ENCODE results near the gene ZBTB14.

ZBTB14 gene

GRCh38 chr18:5294113-5294456 lies 1.4 kb downstream of the ZBTB14 start:
- DNase-seq (ENCODE audit: low read depth), result no peak

DNA sequence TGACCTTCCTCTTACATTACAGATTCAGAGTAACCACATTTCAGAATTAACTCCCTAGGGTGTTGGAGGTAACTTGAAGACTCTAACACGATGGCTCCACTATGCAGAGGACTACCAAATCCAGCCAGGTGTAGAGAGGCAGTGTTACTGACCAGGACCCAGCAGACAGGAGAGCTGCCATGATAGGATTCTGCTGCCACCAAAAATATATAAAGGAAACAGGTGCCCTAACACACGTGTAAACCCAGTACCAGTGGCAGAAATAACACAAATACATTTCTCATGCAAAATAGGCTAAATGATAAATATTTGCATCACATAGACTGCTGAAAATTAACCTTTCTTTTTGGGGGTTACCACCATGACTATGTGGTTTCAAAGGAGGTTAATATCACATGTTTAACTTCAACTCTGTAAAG lies 7.0 kb downstream of the ZBTB14 start:
- DNase-seq (ENCODE audit: low read depth), result no peak

GRCh38 chr18:5287854-5288253 lies 7.7 kb downstream of the ZBTB14 start:
- no peak for DNase-seq (ENCODE audit: low read depth)

DNA sequence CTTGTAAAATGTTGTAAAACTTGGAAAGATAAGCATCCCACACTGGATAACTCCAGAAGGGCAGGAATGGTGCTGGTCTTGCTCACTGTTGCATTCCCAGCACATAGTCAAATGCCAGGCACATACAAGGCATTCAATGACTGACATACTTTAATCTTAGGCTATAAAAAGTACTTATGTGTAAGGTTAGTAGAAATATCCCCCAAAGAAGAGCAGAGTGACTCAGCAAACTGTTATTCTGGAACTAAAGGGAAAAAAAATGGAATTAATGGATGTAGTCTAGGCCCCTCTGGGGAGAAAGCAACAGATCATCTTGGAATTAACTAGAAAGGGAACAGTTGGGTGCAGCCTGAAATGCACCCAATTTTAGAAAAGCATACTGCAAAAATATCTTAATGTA lies 9.0 kb downstream of the ZBTB14 start:
- DNase-seq (ENCODE audit: low read depth), result no peak

DNA sequence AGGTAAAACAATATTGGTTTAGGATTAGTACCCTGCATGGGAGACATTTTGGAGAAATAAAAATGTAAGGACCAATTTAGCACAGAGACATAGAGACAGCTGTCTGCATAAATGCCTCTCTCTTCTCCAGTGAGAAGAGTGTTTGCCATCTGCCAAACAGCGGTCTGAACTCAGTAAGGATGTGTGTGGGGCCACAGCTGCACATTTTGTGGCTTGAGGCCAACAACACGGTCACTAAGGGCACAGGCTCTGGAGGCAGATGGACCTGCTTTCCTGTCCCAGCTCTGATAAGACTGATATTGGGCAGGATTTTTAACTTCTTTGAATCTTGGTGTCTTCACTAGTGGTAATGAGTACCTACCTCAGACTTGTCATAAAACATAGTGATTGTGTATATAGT lies 10.2 kb downstream of the ZBTB14 start:
- no peak for DNase-seq (ENCODE audit: low read depth)

GRCh38 chr18:5284808-5285207 lies 10.7 kb downstream of the ZBTB14 start:
- no peak for DNase-seq (ENCODE audit: low read depth)

DNA sequence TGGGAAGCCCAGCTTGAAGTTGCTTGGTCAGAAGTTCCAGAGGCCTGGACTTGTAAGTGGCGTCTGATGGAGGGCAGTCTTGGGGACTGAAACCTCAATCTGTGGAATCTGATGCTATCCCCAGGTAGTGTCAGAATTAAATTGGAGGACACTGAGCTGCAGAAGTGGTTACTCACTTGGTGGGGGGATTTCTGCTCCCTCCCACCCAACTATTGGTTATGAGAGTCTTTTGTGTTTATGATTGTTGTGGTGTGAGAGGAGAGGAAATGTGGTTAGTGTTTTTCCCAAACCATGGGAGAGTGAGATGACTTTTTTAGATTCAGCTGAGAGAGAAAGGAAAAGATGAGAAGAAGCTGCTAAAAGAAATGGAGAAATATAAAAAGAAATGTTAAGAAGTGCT lies 12.8 kb downstream of the ZBTB14 start:
- DNase-seq (ENCODE audit: low read depth), result no peak

- DNase-seq (ENCODE audit: low read depth), result no peak
Observed at GRCh38 chr18:5276947-5277346, 18.6 kb downstream of the ZBTB14 start.

DNA sequence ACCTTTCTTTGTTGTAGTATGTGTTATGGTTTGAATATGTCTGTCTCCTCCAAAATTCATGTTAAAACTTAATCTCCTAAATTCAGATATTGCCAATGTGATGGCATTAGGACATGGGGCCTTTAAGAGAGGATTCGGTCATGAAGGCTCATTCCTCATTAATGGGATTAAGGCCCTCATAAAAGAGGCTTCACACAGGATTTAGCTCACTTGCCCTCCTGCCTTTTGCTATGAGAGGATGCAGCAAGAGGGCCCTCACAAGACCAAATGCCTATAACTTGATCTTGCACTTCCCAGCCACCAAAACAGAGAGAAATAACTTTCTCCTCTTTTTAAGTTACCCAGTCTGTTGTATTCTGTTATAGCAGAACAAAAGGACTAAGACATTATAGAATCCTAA lies 19.7 kb downstream of the ZBTB14 start:
- no peak for DNase-seq (ENCODE audit: low read depth)

GRCh38 chr18:5268874-5269273 lies 26.7 kb downstream of the ZBTB14 start:
- DNase-seq (ENCODE audit: low read depth), result no peak

DNA sequence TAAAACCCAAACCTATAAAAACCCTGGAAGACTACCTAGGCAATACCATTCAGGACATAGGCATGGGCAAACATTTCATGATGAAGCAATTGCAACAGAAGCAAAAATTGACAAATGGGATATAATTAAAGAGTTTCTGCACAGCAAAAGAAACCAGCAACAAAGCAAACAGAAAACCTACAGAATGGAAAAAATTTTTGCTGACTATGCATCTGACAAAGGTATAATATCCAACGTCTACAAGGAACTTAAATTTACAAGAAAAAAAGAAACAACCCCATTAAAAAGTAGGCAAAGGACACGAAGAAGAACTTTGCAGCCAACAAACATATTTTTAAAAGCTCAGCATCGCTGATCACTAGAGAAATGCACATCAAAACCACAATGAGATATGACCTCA lies 28.8 kb downstream of the ZBTB14 start:
- no peak for DNase-seq (ENCODE audit: low read depth)

DNA sequence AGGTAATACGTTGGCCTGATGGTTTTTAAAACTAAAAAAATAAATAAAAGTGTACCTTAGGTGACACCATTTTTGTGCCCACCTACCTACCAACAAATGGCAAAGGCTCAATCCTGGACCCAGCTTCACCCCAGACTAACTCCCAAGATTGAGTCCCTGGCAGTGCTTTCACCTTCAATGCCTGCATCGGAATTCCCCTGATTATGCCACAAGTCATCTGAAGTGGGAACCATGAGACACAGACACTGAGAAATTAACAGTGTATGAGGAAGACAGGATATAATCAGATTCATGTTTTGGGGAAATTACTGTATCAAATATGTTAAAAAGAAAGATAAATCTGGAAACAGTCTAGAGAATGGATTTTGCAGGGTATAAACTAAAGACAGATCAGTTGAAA lies 41.6 kb downstream of the ZBTB14 start:
- DNase-seq (ENCODE audit: low read depth), result no peak

GRCh38 chr18:5251117-5251516 lies 44.4 kb downstream of the ZBTB14 start:
- no peak for DNase-seq (ENCODE audit: low read depth)

GRCh38 chr18:5250603-5251002 lies 44.9 kb downstream of the ZBTB14 start:
- no peak for DNase-seq (ENCODE audit: low read depth)

DNA sequence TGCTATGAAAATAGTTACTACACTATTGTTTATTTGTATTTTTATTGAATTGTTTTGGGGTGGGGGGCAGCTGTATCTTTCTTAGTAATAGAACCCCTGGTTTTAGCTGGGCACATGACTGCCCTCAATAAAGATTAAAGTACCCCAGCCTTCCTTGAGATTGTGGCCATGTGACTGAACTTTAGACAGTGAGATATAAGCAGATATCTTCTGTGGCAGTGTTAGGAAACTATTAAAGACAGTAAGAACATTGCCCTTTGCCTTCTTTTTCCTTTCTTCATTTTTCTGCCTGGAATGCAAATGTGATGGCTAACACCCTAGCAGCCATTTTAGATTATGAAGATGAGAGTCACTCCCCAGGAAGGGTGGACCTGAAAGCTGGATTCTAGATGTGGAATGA lies 50.6 kb downstream of the ZBTB14 start:
- DNase-seq (ENCODE audit: low read depth), result no peak

DNA sequence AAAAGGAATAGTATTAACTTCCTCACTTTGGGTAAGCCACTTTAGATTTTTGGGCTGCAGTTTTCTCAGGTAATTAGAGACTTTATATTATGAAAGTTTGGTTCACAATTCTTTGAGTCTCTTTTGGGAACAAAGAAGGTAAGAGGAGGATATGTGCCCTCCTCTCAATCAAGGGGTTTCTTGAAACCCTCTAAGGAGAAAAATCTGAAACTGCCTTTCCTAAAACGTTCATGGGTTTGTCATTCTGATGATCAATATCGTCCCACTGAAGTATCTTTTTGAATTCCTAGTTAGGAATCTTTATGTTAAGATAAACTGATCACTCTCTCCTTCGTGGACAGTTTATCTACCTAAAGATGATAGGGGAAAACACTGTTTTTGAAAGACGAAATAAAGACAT lies 56.1 kb downstream of the ZBTB14 start:
- DNase-seq (ENCODE audit: low read depth), result no peak

Data from T-helper 22 cell (primary cell).